Measurements from ENCODE around the gene ITLN1.

The ITLN1 gene

DNA sequence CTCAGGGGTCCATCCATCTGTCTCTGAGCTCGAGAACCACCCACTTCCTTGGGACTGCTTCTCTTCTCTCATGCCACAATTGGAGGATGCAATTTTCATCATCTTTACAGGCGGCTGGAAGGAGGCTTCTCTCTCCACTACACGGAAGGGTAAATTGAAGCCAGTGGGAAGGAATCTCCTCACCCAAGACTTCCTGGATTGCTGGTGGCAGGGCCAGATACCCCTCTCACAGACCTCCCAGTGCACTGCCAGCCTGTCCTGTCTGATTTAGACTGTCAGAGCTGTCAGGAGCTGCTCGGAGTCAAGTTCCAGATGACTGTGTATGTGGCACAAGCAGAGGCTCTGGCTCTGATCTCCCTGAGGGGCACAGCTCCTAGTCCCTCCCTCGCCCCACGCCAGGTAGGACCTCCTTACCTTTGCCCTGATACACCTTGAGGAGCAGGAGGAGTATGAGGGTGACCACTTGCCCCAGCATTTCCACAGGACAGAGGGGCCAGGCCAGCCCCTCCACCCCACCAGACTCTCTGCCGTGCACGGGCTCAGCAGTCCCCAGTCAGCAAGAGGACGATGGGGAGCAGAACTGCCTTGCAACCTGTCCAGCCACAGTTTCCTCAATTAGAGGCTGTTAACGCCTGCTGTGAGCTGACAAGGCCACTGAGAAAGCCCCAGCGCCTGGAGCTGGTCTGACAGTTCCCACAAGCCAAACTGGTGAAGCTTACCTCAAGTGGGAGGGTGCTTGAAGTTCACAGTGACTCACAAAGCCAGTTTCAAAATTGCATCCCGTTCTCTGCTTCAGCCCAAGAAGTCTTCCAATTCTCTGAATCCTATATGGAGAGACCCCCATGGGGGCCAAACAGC, 22.5 kb downstream of the ITLN1 start, which contains the start of gene CD244:
Gene CD244, minus strand, starts transcription at position 685 of the 858 bp plus-strand sequence. Its CDS starts 210 bp downstream, at position 475.
- TF ChIP-seq, protein P1, sequence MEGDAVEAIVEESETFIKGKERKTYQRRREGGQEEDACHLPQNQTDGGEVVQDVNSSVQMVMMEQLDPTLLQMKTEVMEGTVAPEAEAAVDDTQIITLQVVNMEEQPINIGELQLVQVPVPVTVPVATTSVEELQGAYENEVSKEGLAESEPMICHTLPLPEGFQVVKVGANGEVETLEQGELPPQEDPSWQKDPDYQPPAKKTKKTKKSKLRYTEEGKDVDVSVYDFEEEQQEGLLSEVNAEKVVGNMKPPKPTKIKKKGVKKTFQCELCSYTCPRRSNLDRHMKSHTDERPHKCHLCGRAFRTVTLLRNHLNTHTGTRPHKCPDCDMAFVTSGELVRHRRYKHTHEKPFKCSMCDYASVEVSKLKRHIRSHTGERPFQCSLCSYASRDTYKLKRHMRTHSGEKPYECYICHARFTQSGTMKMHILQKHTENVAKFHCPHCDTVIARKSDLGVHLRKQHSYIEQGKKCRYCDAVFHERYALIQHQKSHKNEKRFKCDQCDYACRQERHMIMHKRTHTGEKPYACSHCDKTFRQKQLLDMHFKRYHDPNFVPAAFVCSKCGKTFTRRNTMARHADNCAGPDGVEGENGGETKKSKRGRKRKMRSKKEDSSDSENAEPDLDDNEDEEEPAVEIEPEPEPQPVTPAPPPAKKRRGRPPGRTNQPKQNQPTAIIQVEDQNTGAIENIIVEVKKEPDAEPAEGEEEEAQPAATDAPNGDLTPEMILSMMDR (conservative IDR thresholded peaks at IDR 0.05; ENCODE audit: control insufficient read depth, insufficient read depth, low read depth, low read length): no peak
- no peak for DNase-seq (ENCODE audit: low read depth)
- no peak within 1 kb of the TSS for H3K4me3 ChIP-seq (ENCODE audit: control insufficient read depth, low read depth, low read length)

DNA sequence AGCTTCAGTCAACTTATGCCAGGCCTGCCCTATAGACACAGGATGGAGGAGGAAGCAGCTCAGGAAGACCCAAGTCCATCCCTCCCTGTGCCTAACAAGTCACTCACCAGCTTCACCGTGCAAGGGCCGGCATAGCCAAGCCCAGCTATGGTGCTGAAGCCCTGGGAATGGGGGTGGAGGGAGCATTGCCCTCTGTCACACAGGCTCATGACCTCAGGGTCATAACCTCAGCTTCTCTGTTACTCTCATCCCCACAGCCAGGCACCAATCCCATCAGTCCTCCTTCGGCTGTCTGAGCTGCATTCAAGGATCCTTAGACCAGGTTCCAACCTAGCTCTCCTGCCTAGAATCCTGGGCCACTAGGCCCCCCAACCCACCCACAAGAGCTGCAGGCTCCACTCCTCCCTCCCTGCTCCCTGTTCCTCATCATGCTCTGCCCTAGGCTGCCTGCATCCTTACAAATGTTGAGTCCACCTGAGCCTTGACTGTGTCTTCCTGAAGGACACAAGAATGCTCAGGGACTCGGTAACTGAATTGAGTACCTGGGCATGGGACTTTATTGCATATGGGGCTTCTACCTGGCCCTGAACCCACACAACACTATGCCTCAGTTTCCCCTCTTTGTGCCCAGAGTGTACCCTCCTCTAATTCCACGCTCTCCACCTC, 24.0 kb downstream of the ITLN1 start:
- DNase-seq (ENCODE audit: low read depth): no peak
- TF ChIP-seq, protein P1 (conservative IDR thresholded peaks at IDR 0.05; ENCODE audit: control insufficient read depth, insufficient read depth, low read depth, low read length): no peak
- H3K4me3 ChIP-seq (ENCODE audit: control insufficient read depth, low read depth, low read length): no peak overlapping the region

DNA sequence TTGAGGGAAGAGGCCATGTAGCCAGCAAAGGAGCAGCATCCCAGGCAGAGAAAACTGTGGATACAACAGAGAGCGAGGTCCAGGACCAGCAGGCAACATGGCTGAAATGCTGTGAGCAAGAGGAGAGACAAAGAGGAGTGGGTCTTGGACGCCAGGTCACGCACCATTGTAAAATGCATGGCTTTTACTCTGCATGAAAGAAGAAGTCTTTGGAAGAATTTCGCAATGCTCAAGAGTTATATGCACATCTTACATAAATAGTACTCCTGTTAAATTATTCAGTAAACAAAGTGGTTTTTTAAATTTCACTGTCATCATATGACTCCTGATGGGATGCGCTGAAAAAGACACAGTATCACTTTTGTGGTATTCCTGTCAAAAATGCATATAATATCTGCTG, 25.8 kb downstream of the ITLN1 start:
- TF ChIP-seq, protein P1 (conservative IDR thresholded peaks at IDR 0.05; ENCODE audit: control insufficient read depth, insufficient read depth, low read depth, low read length): no peak
- H3K4me3 ChIP-seq (ENCODE audit: control insufficient read depth, low read depth, low read length): no peak overlapping the region
- no peak for DNase-seq (ENCODE audit: low read depth)

DNA sequence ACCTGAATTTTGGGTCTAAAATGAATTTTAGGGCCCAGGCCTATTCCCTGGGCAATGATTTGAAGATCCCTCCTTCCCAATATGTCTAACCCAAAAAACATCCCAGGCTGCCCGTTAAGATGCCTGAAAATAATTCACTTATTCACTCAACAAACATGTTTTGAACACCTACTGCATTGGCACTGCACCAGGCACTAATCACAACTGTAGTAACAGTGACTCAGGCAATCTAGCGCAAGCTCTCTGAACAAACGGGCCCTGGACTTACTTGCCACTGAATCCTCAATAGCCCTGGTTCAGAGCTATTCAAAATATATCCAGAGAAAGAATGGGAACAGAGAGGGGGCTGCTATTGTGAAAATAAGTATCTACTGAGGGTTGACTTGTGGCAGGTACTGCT, 26.5 kb downstream of the ITLN1 start:
- no peak for DNase-seq (ENCODE audit: low read depth)
- TF ChIP-seq, protein P1 (conservative IDR thresholded peaks at IDR 0.05; ENCODE audit: control insufficient read depth, insufficient read depth, low read depth, low read length): no peak
- H3K4me3 ChIP-seq (ENCODE audit: control insufficient read depth, low read depth, low read length): no peak overlapping the region

DNA sequence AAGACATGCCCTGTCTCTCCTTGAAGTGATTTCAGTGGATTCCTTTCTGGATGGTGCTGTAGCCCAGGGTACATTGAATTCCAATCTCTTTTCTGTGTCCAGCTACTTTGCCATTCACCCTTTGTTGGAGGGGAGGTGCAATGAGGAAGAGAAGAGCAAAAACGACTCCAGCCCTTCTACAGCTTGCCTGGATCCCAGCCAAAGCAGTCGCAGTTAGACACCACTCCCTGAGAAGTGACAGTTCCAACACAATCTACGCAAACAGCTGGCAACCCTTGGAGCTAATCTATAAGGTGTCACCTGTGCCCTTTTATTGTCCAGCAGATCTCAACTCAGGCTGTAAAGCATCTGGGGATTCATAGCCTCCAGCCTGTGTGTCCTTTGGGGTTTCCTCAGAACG, 26.9 kb downstream of the ITLN1 start:
- TF ChIP-seq, protein P1 (conservative IDR thresholded peaks at IDR 0.05; ENCODE audit: control insufficient read depth, insufficient read depth, low read depth, low read length): no peak
- no peak overlapping the region for H3K4me3 ChIP-seq (ENCODE audit: control insufficient read depth, low read depth, low read length)
- DNase-seq (ENCODE audit: low read depth): no peak

DNA sequence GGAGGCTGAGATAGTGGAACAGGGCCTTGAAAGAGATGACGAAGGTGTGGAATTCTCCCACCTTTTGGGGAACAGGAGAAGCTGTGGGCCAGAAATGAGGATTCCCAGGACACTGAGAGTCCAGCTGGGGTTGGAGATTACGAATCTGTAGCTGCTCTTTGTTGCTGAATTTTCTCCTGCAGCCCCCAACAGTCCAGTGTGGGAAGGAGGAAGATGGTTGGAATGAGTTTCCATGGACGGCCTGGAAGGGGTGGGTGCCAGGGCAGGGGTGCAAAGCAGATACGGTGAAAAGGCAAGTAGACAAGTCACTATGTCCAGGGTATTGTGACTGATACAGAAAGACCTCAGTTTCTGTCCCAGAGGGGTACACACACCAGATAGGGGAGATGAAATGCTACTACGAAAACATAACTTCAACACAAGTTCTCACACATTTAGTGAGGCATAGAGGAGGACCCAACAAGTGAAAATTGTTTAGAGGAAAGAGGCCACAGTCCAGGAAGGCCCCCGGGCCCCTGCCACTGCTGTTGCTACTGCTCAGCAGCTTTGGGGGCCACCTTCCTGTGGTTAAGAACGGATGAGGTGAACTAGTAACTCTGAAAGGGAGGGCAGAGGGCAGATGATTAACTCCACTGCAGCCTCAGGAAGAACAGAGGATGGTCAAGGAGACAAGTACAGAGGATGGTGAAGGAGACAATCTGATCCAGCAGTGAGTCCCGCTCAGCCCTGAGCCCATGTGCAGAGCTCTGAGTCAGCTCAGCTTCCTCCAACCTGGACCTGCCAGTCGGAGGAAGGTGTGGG, 29.6 kb downstream of the ITLN1 start:
- TF ChIP-seq, protein P1 (conservative IDR thresholded peaks at IDR 0.05; ENCODE audit: control insufficient read depth, insufficient read depth, low read depth, low read length): no peak
- DNase-seq (ENCODE audit: low read depth): no peak
- no peak overlapping the region for H3K4me3 ChIP-seq (ENCODE audit: control insufficient read depth, low read depth, low read length)

Data from fibroblast of mammary gland (primary cell).